H9 (cell line): ENCODE measurements around the gene QRICH2. TPM values are rescaled to one million over a fixed set of nuclear protein-coding genes. Genes with fewer than 3 reads are reported as not detected.

ENCODE experiments used
- DNase-seq: peaks from one replicate; pipeline ENCODE4 v3.0.0-alpha.2; 2017
- H2AFZ ChIP-seq: one replicate; pipeline ENCODE4 v1.6.1; 2013; ENCODE audit warnings: mild to moderate bottlenecking, low read length, control low read depth, moderate library complexity
- H2AK5ac ChIP-seq: 2 replicates; pipeline ENCODE4 v1.6.1; 2013; ENCODE audit warnings: low read length, control low read depth, mixed read lengths; ENCODE audit not compliant: insufficient read length
- H2BK120ac ChIP-seq: one replicate; pipeline ENCODE4 v1.6.1; 2013; ENCODE audit warnings: low read depth, mild to moderate bottlenecking, low read length, control low read depth, inconsistent platforms; ENCODE audit not compliant: poor library complexity, severe bottlenecking
- H2BK12ac ChIP-seq: 2 replicates; pipeline ENCODE4 v1.6.1; 2013; ENCODE audit warnings: low read length, control low read depth, mixed read lengths, low read depth; ENCODE audit not compliant: insufficient read length
- H2BK15ac ChIP-seq: 2 replicates; pipeline ENCODE4 v1.6.1; 2013; ENCODE audit warnings: low read depth, low read length, control low read depth
- H2BK20ac ChIP-seq: one replicate; pipeline ENCODE4 v1.6.1; 2013; ENCODE audit warnings: low read depth, mild to moderate bottlenecking, low read length, control low read depth, inconsistent platforms; ENCODE audit not compliant: poor library complexity, severe bottlenecking
- H2BK5ac ChIP-seq: 2 replicates; pipeline ENCODE4 v1.6.1; 2013; ENCODE audit warnings: low read length, control low read depth, mixed read lengths; ENCODE audit not compliant: insufficient read length
- H3K14ac ChIP-seq: 2 replicates; pipeline ENCODE4 v1.6.1; 2013; ENCODE audit warnings: low read length, control low read depth; ENCODE audit not compliant: insufficient read depth
- H3K18ac ChIP-seq: 2 replicates; pipeline ENCODE4 v1.6.1; 2013; ENCODE audit warnings: low read depth, mild to moderate bottlenecking, mixed read lengths, low read length, control low read depth; ENCODE audit not compliant: insufficient read length
- H3K23ac ChIP-seq: 2 replicates; pipeline ENCODE4 v1.6.1; 2013; ENCODE audit warnings: low read length, control low read depth, mixed read lengths, low read depth; ENCODE audit not compliant: insufficient read length
- H3K23me2 ChIP-seq: 2 replicates; pipeline ENCODE4 v1.6.1; 2013; ENCODE audit warnings: low read depth, mild to moderate bottlenecking, mixed read lengths, low read length, control low read depth; ENCODE audit not compliant: insufficient read length, poor library complexity, severe bottlenecking
- H3K27ac ChIP-seq: 2 replicates; pipeline ENCODE4 v1.5.1; 2013; ENCODE audit warnings: low read length, control low read depth, mixed read lengths, low read depth; ENCODE audit not compliant: insufficient read length
- H3K27me3 ChIP-seq: 2 replicates; pipeline ENCODE4 v1.6.1; 2013; ENCODE audit warnings: low read length, control low read depth, inconsistent platforms; ENCODE audit not compliant: insufficient read depth
- H3K4ac ChIP-seq: 2 replicates; pipeline ENCODE4 v1.6.1; 2013; ENCODE audit warnings: low read depth, mild to moderate bottlenecking, control low read depth, inconsistent platforms, low read length, moderate library complexity
- H3K4me1 ChIP-seq: 2 replicates; pipeline ENCODE4 v1.6.1; 2013; ENCODE audit warnings: low read length, control low read depth, inconsistent platforms; ENCODE audit not compliant: insufficient read depth
- H3K4me2 ChIP-seq: 2 replicates; pipeline ENCODE4 v1.6.1; 2013; ENCODE audit warnings: low read length, control low read depth, mixed read lengths; ENCODE audit not compliant: insufficient read length, insufficient read depth
- H3K56ac ChIP-seq: 2 replicates; pipeline ENCODE4 v1.6.1; 2013; ENCODE audit warnings: low read depth, mild to moderate bottlenecking, mixed read lengths, low read length, control low read depth; ENCODE audit not compliant: insufficient read length
- H3K79me1 ChIP-seq: 2 replicates; pipeline ENCODE4 v1.6.1; 2013; ENCODE audit warnings: low read depth, mild to moderate bottlenecking, moderate library complexity, low read length, control low read depth, inconsistent platforms; ENCODE audit not compliant: insufficient read depth, poor library complexity, severe bottlenecking
- H3K79me2 ChIP-seq: 2 replicates; pipeline ENCODE4 v1.6.1; 2013; ENCODE audit warnings: low read length, control low read depth, inconsistent platforms; ENCODE audit not compliant: insufficient read depth
- H3K9ac ChIP-seq: 2 replicates; pipeline ENCODE4 v1.6.1; 2013; ENCODE audit warnings: low read length, control low read depth, mixed read lengths; ENCODE audit not compliant: insufficient read length; ENCODE audit errors: extremely low read depth
- H3K9me3 ChIP-seq: one replicate; pipeline ENCODE4 v1.6.1; 2013; ENCODE audit warnings: low read depth, low read length, inconsistent platforms; ENCODE audit not compliant: control insufficient read depth
- H3T11ph ChIP-seq: one replicate; pipeline ENCODE4 v1.6.1; 2013; ENCODE audit warnings: mild to moderate bottlenecking, low read length, control low read depth, inconsistent platforms
- H4K20me1 ChIP-seq: one replicate; pipeline ENCODE4 v1.6.1; 2013; ENCODE audit not compliant: control insufficient read depth, insufficient read length, insufficient read depth
- H4K5ac ChIP-seq: 2 replicates; pipeline ENCODE4 v1.6.1; 2013; ENCODE audit warnings: low read depth, mild to moderate bottlenecking, mixed read lengths, low read length, control low read depth; ENCODE audit not compliant: insufficient read length
- H4K8ac ChIP-seq: replicated peaks from 2 replicates; pipeline ENCODE4 v1.6.1; 2013; ENCODE audit warnings: low read length, control low read depth, mixed read lengths, low read depth; ENCODE audit not compliant: insufficient read length
- H4K91ac ChIP-seq: 2 replicates; pipeline ENCODE4 v1.6.1; 2013; ENCODE audit warnings: low read depth, mild to moderate bottlenecking, moderate library complexity, mixed read lengths, low read length, control low read depth; ENCODE audit not compliant: insufficient read length
- H3K27ac Mint-ChIP-seq, 3 experiments: 2 replicates in 2 of 3; 3 replicates in 1 of 3; pipeline ENCODE4 v1.8.0; 2020 to 2021; ENCODE audit warnings: mixed read lengths in 3 of 3, mild to moderate bottlenecking in 1 of 3, moderate library complexity in 1 of 3
- H3K27me3 Mint-ChIP-seq: 2 replicates; pipeline ENCODE4 v1.8.0; 2021; ENCODE audit warnings: low read depth, mild to moderate bottlenecking, moderate library complexity, mixed read lengths
- H3K36me3 Mint-ChIP-seq, 3 experiments: 2 replicates in 2 of 3; 3 replicates in 1 of 3; pipeline ENCODE4 v1.8.0; 2020 to 2021; ENCODE audit warnings: low read depth in 3 of 3, mixed read lengths in 3 of 3; ENCODE audit not compliant: insufficient read depth in 1 of 3
- H3K4me1 Mint-ChIP-seq, 2 experiments: 2 replicates each; pipeline ENCODE4 v1.8.0; 2020; ENCODE audit warnings: mixed read lengths in 2 of 2
- H3K4me3 Mint-ChIP-seq, 2 experiments: 2 replicates in 1 of 2; 3 replicates in 1 of 2; pipeline ENCODE4 v1.8.0; 2020 to 2021; ENCODE audit warnings: mild to moderate bottlenecking in 2 of 2, mixed read lengths in 2 of 2, moderate library complexity in 1 of 2
- H3K9me3 Mint-ChIP-seq, 2 experiments: 2 replicates in 1 of 2; 3 replicates in 1 of 2; pipeline ENCODE4 v1.8.0; 2020; ENCODE audit warnings: mild to moderate bottlenecking in 2 of 2, mixed read lengths in 2 of 2, moderate library complexity in 1 of 2
- WGBS: extraction: QIAGEN DNeasy Blood & Tissue Kit; methylation state at CpG from one replicate; pipeline ENCODE4 v1.1.7; 2013; ENCODE audit warnings: missing lambda C conversion rate, low lambda C conversion rate, mixed read lengths; ENCODE audit not compliant: insufficient read length; ENCODE audit errors: extremely low coverage; 5-methylcytosine and 5-hydroxymethylcytosine counted together
- total RNA-seq: library from RNA; stranded (reverse); gene quantifications from 2 replicates; pipeline ENCODE4 v1.2.1, GENCODE V29; 2021
- TF ChIP-seq, protein P1 (sequence below): fragments of 200-600 bp; sonication (generic); conservative IDR thresholded peaks from 3 replicates; pipeline ENCODE4 v1.8.0; 2021; ENCODE audit warnings: antibody characterized with exemption, mild to moderate bottlenecking

The QRICH2 gene
- total RNA-seq, 1 experiment from 2014 or later: 3.2 TPM

DNA sequence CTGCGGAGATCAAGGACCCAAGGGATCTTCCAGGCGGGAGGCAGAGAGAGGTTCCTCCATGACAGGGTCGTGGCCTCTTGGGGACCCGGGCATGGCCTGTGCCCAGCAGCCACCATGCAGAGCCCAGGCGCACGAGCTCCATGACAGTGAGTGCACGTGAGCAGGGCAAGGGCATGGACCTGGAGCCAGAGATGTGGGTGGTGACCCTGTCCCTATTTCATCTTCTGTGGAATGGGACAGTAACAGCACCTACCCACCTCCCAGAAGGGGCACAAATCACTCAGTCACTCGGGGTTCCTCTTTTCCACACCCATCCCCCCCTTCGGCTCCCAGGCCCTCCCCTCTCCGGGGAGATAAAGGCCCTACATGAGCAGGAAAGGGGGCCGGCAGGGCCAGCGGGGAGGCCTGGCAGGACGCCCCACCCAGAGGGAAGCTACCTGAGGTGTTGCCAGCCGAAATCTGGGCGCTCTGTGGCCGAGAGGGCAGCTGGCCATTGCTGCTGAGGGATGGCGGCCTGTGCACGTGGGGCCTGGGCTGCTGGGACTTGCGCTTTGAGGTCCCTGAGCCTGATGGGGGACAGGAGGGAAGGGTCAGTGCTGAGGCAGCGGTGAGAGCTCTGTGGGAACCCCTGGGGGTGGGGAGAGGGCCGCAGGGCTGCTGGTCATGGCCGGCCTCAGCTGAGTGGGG is 32.6 kb downstream of the QRICH2 start:
- H2BK120ac ChIP-seq: no peak overlapping the region
- H2AFZ ChIP-seq: no peak overlapping the region
- no peak overlapping the region for H4K5ac ChIP-seq
- Mint-ChIP-seq H3K36me3 (0 out of 7 replicates have a peak, but pooled peaks cover 0 to 2% (median 0%) of the 10 kb centered on the region in 3 experiments), H3K27me3 (peaks cover 1% of the 10 kb centered on the region; the same call in 1 of the 2 replicates), H3K27ac (no peak overlapping the region; a peak in 1 of 7 replicates), H3K4me1 (peaks cover 13 to 31% of the 10 kb centered on the region in 2 experiments), H3K9me3 (no peaks in the 10 kb centered on the region), H3K4me3 (no peak overlapping the region)
- H4K8ac ChIP-seq: no peak overlapping the region
- no peak overlapping the region for H2AK5ac ChIP-seq
- no peak overlapping the region for H3K23ac ChIP-seq
- H3K4ac ChIP-seq: no peak overlapping the region
- H2BK5ac ChIP-seq: no peak overlapping the region
- H3K27me3 ChIP-seq: no peaks in the 10 kb centered on the region
- H3K79me1 ChIP-seq: no peaks in the 10 kb centered on the region
- H3K56ac ChIP-seq: no peak overlapping the region
- H2BK20ac ChIP-seq: no peak overlapping the region
- H3K4me2 ChIP-seq: no peak overlapping the region
- H3K79me2 ChIP-seq: no peaks in the 10 kb centered on the region
- H2BK15ac ChIP-seq: no peak overlapping the region
- no peak overlapping the region for H3K18ac ChIP-seq
- TF ChIP-seq, protein P1, sequence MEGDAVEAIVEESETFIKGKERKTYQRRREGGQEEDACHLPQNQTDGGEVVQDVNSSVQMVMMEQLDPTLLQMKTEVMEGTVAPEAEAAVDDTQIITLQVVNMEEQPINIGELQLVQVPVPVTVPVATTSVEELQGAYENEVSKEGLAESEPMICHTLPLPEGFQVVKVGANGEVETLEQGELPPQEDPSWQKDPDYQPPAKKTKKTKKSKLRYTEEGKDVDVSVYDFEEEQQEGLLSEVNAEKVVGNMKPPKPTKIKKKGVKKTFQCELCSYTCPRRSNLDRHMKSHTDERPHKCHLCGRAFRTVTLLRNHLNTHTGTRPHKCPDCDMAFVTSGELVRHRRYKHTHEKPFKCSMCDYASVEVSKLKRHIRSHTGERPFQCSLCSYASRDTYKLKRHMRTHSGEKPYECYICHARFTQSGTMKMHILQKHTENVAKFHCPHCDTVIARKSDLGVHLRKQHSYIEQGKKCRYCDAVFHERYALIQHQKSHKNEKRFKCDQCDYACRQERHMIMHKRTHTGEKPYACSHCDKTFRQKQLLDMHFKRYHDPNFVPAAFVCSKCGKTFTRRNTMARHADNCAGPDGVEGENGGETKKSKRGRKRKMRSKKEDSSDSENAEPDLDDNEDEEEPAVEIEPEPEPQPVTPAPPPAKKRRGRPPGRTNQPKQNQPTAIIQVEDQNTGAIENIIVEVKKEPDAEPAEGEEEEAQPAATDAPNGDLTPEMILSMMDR: no peak
- H4K20me1 ChIP-seq: no peaks in the 10 kb centered on the region
- no peak overlapping the region for H4K91ac ChIP-seq
- H2BK12ac ChIP-seq: no peak overlapping the region
- no peak overlapping the region for H3K27ac ChIP-seq
- no peak for DNase-seq
- H3K9me3 ChIP-seq: no peaks in the 10 kb centered on the region
- H3K4me1 ChIP-seq: no peaks in the 10 kb centered on the region; the same call in 1 of the 2 replicates
- no peak overlapping the region for H3T11ph ChIP-seq
- no CpG with 5 or more reads among the region's 22 CpGs for WGBS
- H3K9ac ChIP-seq: no peak overlapping the region
- H3K23me2 ChIP-seq: no peaks in the 10 kb centered on the region
- H3K14ac ChIP-seq: no peak overlapping the region; the same call in 1 of the 2 replicates
